Adrenal gland (tissue), 5 donors: Measurements from ENCODE around the gene GPC4.

Experiments used
- CTCF ChIP-seq, 6 experiments: fragments of 450-650 bp in 4 of 6; fragments of 200-600 bp in 2 of 6; sonication (generic) in 1 of 6; IDR thresholded peaks; 1 replicate in 5 of 6; 2 replicates in 1 of 6; pipeline versions ENCODE4 v1.5.1 to v1.8.0; 2016 to 2021; ENCODE audit warnings: antibody characterized with exemption in 6 of 6, mild to moderate bottlenecking in 2 of 6, moderate library complexity in 1 of 6
- POLR2A ChIP-seq, 2 donors: fragments of 450-650 bp; IDR thresholded peaks; one replicate each; pipeline ENCODE4 v1.6.1; 2017; ENCODE audit warnings: antibody characterized with exemption in 2 of 2, mild to moderate bottlenecking in 2 of 2, moderate library complexity in 1 of 2
- donor health status: DM: no; HTN: no; CAD: no.

DNA sequence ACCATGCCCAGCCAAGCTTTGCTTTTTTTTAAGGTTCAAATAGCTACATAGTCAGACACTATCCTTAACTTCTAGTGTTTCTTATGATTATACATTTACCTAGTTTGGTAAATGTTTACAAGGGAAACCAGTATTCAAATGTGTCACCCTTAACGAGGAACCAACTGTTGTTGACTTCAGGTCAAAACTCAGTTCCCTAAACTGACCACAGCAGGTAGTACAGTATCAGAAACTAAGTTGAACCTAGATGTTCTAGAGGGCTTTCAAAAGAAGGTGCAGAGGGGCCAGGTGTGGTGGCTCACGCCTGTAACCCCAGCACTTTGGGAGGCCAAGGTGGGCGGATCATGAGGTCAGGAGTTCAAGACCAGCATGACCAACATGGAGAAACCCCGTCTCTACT lies 11.3 kb downstream of the GPC4 start:
- no peak for TF ChIP-seq CTCF (IDR thresholded peaks at IDR 0.05)
- no peak for TF ChIP-seq POLR2A (IDR thresholded peaks at IDR 0.05)
